Effector CD8-positive, alpha-beta T cell (primary cell): ENCODE measurements around the gene BPIFB6.

Experiments used
- DNase-seq: peaks from one replicate; lab custom pipeline; 2025; lab: John Stamatoyannopoulos, UW

BPIFB6 gene

GRCh38 chr20:33091693-33092092, 60.2 kb downstream of the BPIFB6 start:
- DNase-seq = no peak

DNA sequence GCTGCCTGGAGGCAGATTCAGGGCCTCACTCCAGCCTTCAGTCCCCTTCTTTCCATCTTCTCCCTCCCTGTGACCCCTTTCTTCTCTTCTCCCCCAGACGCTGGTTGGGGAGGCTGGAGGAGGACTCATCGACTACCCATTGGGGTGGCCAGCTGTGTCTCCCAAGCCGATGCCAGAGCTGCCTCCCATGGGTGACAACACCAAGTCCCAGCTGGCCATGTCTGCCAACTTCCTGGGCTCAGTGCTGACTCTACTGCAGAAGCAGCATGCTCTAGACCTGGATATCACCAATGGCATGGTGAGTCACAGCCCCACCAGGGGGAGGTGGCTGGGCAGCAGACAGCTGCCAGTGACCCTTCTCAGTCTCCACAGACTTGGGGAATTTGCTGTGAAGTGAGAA, 60.9 kb downstream of the BPIFB6 start:
- no peak for DNase-seq

GRCh38 chr20:33093074-33093473, 61.6 kb downstream of the BPIFB6 start:
- DNase-seq = no peak

GRCh38 chr20:33093582-33093981, 62.1 kb downstream of the BPIFB6 start:
- no peak for DNase-seq
